ENCODE data around the gene RGR. TPM values are rescaled to one million over a fixed set of nuclear protein-coding genes. Genes with fewer than 3 reads are reported as not detected.
A peak's percentile ranks its signal among the peaks of the same experiment; 100 is the strongest.

Gene RGR
- total RNA-seq, 6 experiments from 2014 or later: not detected

- DNase-seq (no peak), ATAC-seq (no peak)
Observed at GRCh38 chr10:84213076-84213475, 31.8 kb upstream of the RGR start.

DNA sequence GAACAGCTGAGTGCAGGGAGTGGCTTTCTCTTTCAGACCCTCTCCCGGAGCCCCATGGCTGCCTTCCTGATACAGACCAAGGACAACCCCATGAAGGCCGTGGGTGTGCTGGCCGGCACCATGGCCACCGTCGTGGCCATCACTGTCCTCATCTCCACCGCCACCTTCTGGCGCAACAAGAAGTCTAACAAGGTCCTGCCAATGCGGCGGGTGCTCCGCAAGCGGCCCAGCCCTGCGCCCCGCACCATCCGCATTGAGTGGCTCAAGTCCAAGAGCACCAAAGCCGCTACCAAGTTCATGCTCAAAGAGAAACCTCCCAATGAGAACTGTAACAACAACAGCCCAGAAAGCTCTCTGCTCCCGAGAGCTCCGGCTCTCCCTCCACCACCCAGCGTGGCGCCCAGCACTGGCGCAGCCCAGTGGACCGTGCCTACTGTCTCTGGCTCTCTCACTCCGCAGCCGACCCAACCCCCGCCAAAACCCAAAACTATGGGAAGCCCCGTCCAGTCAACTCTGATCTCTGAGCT, 30.7 kb upstream of the RGR start:
- Histone ChIP-seq H3K27me3 (no peaks in the 10 kb centered on the region), H3K27ac (no peak overlapping the region), H3K36me3 (no peaks in the 10 kb centered on the region), H3K9me3 (no peaks in the 10 kb centered on the region), H3K4me1 (no peaks in the 10 kb centered on the region), H3K4me3 (no peak overlapping the region)
- no peak for DNase-seq
- ATAC-seq: peak in 2 of 4 donors; percentile 15 to 20
- intact Hi-C loops (cut with DNase I): no loop called here
- WGBS (ENCODE audit: insufficient coverage, low coverage, low lambda C conversion rate, missing lambda C conversion rate): 69% methylated on average over 3 of the region's 25 CpGs
- no peak for TF ChIP-seq POLR2A (IDR thresholded peaks at IDR 0.05)
- TF ChIP-seq, protein P1, sequence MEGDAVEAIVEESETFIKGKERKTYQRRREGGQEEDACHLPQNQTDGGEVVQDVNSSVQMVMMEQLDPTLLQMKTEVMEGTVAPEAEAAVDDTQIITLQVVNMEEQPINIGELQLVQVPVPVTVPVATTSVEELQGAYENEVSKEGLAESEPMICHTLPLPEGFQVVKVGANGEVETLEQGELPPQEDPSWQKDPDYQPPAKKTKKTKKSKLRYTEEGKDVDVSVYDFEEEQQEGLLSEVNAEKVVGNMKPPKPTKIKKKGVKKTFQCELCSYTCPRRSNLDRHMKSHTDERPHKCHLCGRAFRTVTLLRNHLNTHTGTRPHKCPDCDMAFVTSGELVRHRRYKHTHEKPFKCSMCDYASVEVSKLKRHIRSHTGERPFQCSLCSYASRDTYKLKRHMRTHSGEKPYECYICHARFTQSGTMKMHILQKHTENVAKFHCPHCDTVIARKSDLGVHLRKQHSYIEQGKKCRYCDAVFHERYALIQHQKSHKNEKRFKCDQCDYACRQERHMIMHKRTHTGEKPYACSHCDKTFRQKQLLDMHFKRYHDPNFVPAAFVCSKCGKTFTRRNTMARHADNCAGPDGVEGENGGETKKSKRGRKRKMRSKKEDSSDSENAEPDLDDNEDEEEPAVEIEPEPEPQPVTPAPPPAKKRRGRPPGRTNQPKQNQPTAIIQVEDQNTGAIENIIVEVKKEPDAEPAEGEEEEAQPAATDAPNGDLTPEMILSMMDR (IDR thresholded peaks at IDR 0.05): no peak

More at GRCh38 chr10:84213076-84213475, 31.8 kb upstream of the RGR start:
- 88% methylated on average over 11 of the region's 11 CpGs for WGBS (ENCODE audit: insufficient coverage, low coverage, low lambda C conversion rate, missing lambda C conversion rate)
- Histone ChIP-seq H3K27ac (no peak overlapping the region), H3K4me3 (no peak overlapping the region), H3K36me3 (no peaks in the 10 kb centered on the region), H3K27me3 (no peaks in the 10 kb centered on the region), H3K4me1 (no peaks in the 10 kb centered on the region), H3K9me3 (no peaks in the 10 kb centered on the region)
- intact Hi-C loops (cut with DNase I): no loop called here
- no peak for TF ChIP-seq POLR2A (IDR thresholded peaks at IDR 0.05)
- TF ChIP-seq, protein P1 (IDR thresholded peaks at IDR 0.05): no peak

- intact Hi-C loops (cut with DNase I): no loop called here
- DNase-seq (no peak), ATAC-seq (peak in 3 of 4 donors; percentile 33 to 83 (median 37))
- WGBS (ENCODE audit: insufficient coverage, low coverage, low lambda C conversion rate, missing lambda C conversion rate): 35% methylated on average over 7 of the region's 12 CpGs
- Histone ChIP-seq H3K36me3 (no peaks in the 10 kb centered on the region), H3K27ac (no peak overlapping the region), H3K4me3 (no peak overlapping the region), H3K27me3 (no peaks in the 10 kb centered on the region), H3K4me1 (no peaks in the 10 kb centered on the region), H3K9me3 (no peaks in the 10 kb centered on the region)
- no peak for TF ChIP-seq POLR2A (IDR thresholded peaks at IDR 0.05)
- TF ChIP-seq, protein P1 (IDR thresholded peaks at IDR 0.05): peak in 1 of 4 donors; percentile 33
Observed at GRCh38 chr10:84214612-84215235, 30.1 kb upstream of the RGR start.

- WGBS (ENCODE audit: insufficient coverage, low coverage, low lambda C conversion rate, missing lambda C conversion rate): 58% methylated on average over 3 of the region's 9 CpGs
- H3K27me3 ChIP-seq: no peaks in the 10 kb centered on the region
- DNase-seq (no peak), ATAC-seq (no peak)
- no peak for TF ChIP-seq POLR2A (IDR thresholded peaks at IDR 0.05)
- TF ChIP-seq, protein P1 (IDR thresholded peaks at IDR 0.05): no peak
- no peaks in the 10 kb centered on the region for H3K9me3 ChIP-seq
- no peaks in the 10 kb centered on the region for H3K4me1 ChIP-seq
- H3K4me3 ChIP-seq: no peak overlapping the region
- no peaks in the 10 kb centered on the region for H3K36me3 ChIP-seq
- no peak overlapping the region for H3K27ac ChIP-seq
- intact Hi-C loops (cut with DNase I): no loop called here
Observed at GRCh38 chr10:84216834-84217233, 28.0 kb upstream of the RGR start.
